T-cell (primary cell): ENCODE data around the gene TAPBP. TPM values are rescaled to one million over a fixed set of nuclear protein-coding genes. Genes with fewer than 3 reads are reported as not detected.

Experiments
- ATAC-seq, 4 experiments: fragments of 200-7000 bp in 3 of 4; fragments of 150-1000 bp in 1 of 4; cut with Tn5 transposase; replicated peaks in 1 of 4; 1 replicate in 3 of 4; 2 replicates in 1 of 4; pipeline ENCODE4 v1.10.0; 2021; ENCODE audit warnings: moderate library complexity in 3 of 4, mild to moderate bottlenecking in 2 of 4, moderate number of reproducible peaks in 1 of 4
- CTCF ChIA-PET, 2 donors: fragments of 300-600 bp; sonication (Branson Sonifier 250); formaldehyde crosslinking; loops; one replicate each; lab custom pipeline; 2022; ENCODE audit warnings: antibody characterized with exemption in 2 of 2; lab: Charles Lee
- POLR2A ChIA-PET, 2 donors: fragments of 300-600 bp; sonication (Branson Sonifier 250); formaldehyde crosslinking; loops; one replicate each; lab custom pipeline; 2022; ENCODE audit warnings: antibody characterized with exemption in 2 of 2; lab: Charles Lee
- DNase-seq, 35 experiments: peaks; one replicate each; pipeline versions ENCODE4 v3.0.0 to v3.0.0-alpha.2; 2013 to 2023
- H3K27ac ChIP-seq: one replicate; pipeline ENCODE4 v1.5.1; 2013; ENCODE audit warnings: low read length
- H3K27me3 ChIP-seq, 2 experiments: replicated peaks in 1 of 2; 1 replicate in 1 of 2; 2 replicates in 1 of 2; pipeline versions ENCODE4 v1.6.1 to v1.7.0; 2013; ENCODE audit warnings: low read length in 1 of 2, mixed read lengths in 1 of 2; ENCODE audit not compliant: control insufficient read depth in 2 of 2, insufficient read depth in 2 of 2; ENCODE audit errors: extremely low read depth in 1 of 2
- H3K36me3 ChIP-seq, 2 donors: 1 replicate in 1 of 2; 2 replicates in 1 of 2; pipeline versions ENCODE4 v1.6.1 to v1.7.0; 2013; ENCODE audit warnings: low read length in 1 of 2; ENCODE audit not compliant: control insufficient read depth in 2 of 2, insufficient read depth in 1 of 2; ENCODE audit errors: extremely low read depth in 1 of 2
- H3K4me1 ChIP-seq, 2 experiments: 1 replicate in 1 of 2; 2 replicates in 1 of 2; pipeline versions ENCODE4 v1.6.1 to v1.7.0; 2013; ENCODE audit warnings: low read length in 2 of 2, mixed read lengths in 1 of 2; ENCODE audit not compliant: insufficient read depth in 2 of 2, control insufficient read depth in 1 of 2; ENCODE audit errors: extremely low read depth in 1 of 2
- H3K4me3 ChIP-seq, 2 donors: 1 replicate in 1 of 2; 2 replicates in 1 of 2; pipeline versions ENCODE4 v1.5.1 to v1.7.0; 2013; ENCODE audit warnings: mild to moderate bottlenecking in 2 of 2, low read length in 1 of 2, moderate library complexity in 1 of 2; ENCODE audit not compliant: control insufficient read depth in 1 of 2; ENCODE audit errors: extremely low read depth in 1 of 2
- H3K9me3 ChIP-seq: 2 replicates; pipeline ENCODE4 v1.7.0; 2013
- H3K27ac Mint-ChIP-seq, 2 donors: one replicate each; pipeline ENCODE4 v1.8.0; 2020 to 2021; ENCODE audit warnings: mild to moderate bottlenecking in 2 of 2, mixed read lengths in 2 of 2
- H3K27me3 Mint-ChIP-seq, 2 donors: one replicate each; pipeline ENCODE4 v1.8.0; 2021 to 2022; ENCODE audit warnings: mixed read lengths in 2 of 2
- H3K36me3 Mint-ChIP-seq: one replicate; pipeline ENCODE4 v1.8.0; 2021; ENCODE audit warnings: mixed read lengths
- H3K4me1 Mint-ChIP-seq, 3 donors: one replicate each; pipeline ENCODE4 v1.8.0; 2020 to 2022; ENCODE audit warnings: mixed read lengths in 3 of 3, mild to moderate bottlenecking in 1 of 3
- H3K4me3 Mint-ChIP-seq, 3 donors: one replicate each; pipeline ENCODE4 v1.8.0; 2020 to 2022; ENCODE audit warnings: mild to moderate bottlenecking in 3 of 3, mixed read lengths in 3 of 3, moderate library complexity in 3 of 3
- H3K9me3 Mint-ChIP-seq, 3 donors: one replicate each; pipeline ENCODE4 v1.8.0; 2020 to 2022; ENCODE audit warnings: mixed read lengths in 3 of 3
- WGBS: methylation state at CpG from one replicate; pipeline ENCODE4 v1.1.5; 2013; ENCODE audit warnings: missing lambda C conversion rate; ENCODE audit not compliant: insufficient coverage; 5-methylcytosine and 5-hydroxymethylcytosine counted together
- total RNA-seq, 35 experiments: library from RNA in 6 of 35; stranded (reverse) in 6 of 35; fragments of 120-200 nt in 1 of 35; gene quantifications; one replicate each; pipeline versions ENCODE4 v1.2.1 to v1.2.4 and lab custom pipeline; 2013 to 2026

Gene TAPBP
- total RNA-seq, 5 donors from 2014 or later (not counting 1 experiment from before 2014, with no cell fraction given): 224 to 271 (median 254) TPM

GRCh38 chr6:33273924-33274902, 39.7 kb downstream of the TAPBP start:
- no peaks in the 10 kb centered on the region for H3K9me3 ChIP-seq
- Mint-ChIP-seq H3K27me3 (no peaks in the 10 kb centered on the region), H3K4me1 (peaks cover 75 to 84% (median 76%) of the 10 kb centered on the region in 3 donors), H3K4me3 (peak overlapping the region; percentile 92 to 98 (median 94)), H3K9me3 (no peaks in the 10 kb centered on the region), H3K36me3 (peaks cover 38% of the 10 kb centered on the region), H3K27ac (peak overlapping the region; percentile 84 to 98)
- peaks cover 0 to 53% of the 10 kb centered on the region in 2 donors for H3K36me3 ChIP-seq
- ATAC-seq: no peak
- POLR2A ChIA-PET: no interaction called here
- DNase-seq: no peak
- peak overlapping the region; percentile 85 for H3K27ac ChIP-seq
- H3K27me3 ChIP-seq: no peaks in the 10 kb centered on the region
- WGBS: 47% methylated on average over 5 of the region's 14 CpGs
- peaks cover 38 to 81% of the 10 kb centered on the region in 2 experiments for H3K4me1 ChIP-seq
- no peak overlapping the region for H3K4me3 ChIP-seq
- CTCF ChIA-PET: no interaction called here

GRCh38 chr6:33273129-33273923, 40.6 kb downstream of the TAPBP start:
- POLR2A ChIA-PET: interaction anchor here in 1 of 2 donors (0.5 kb wide), 1 partner anchor 70 kb away, joined by 3 read pairs; no protein-coding TSS in a partner anchor
- H3K27me3 Mint-ChIP-seq: no peaks in the 10 kb centered on the region
- DNase-seq (no peak), ATAC-seq (no peak)
- Histone ChIP-seq H3K4me1 (peaks cover 38 to 73% of the 10 kb centered on the region in 2 experiments), H3K27me3 (no peaks in the 10 kb centered on the region), H3K27ac (peak overlapping the region; percentile 85), H3K9me3 (no peaks in the 10 kb centered on the region), H3K4me3 (no peak overlapping the region), H3K36me3 (peaks cover 0 to 54% of the 10 kb centered on the region in 2 donors)
- no peaks in the 10 kb centered on the region for H3K9me3 Mint-ChIP-seq
- peak overlapping the region; percentile 98 to 99 for H3K27ac Mint-ChIP-seq
- H3K4me1 Mint-ChIP-seq: peaks cover 66 to 79% (median 68%) of the 10 kb centered on the region in 3 donors
- CTCF ChIA-PET: no interaction called here
- WGBS: 36% methylated on average over 5 of the region's 11 CpGs
- peak overlapping the region; percentile 92 to 98 (median 94) for H3K4me3 Mint-ChIP-seq
- H3K36me3 Mint-ChIP-seq: peaks cover 44% of the 10 kb centered on the region

- H3K27ac Mint-ChIP-seq: peak overlapping the region; percentile 98 to 99
- DNase-seq (peak in 3 of 35 experiments; percentile 21 to 26 (median 25)), ATAC-seq (peak; percentile 1 to 11 (median 4))
- POLR2A ChIA-PET: interaction anchor here (0.5 to 1.5 kb wide), 4 partner anchors 16 to 300 kb away, joined by 3 to 6 read pairs (median 4); partner anchors contain the start of gene WDR46 (in 1 of the 2)
- no peaks in the 10 kb centered on the region for H3K9me3 ChIP-seq
- no peaks in the 10 kb centered on the region for H3K9me3 Mint-ChIP-seq
- H3K36me3 ChIP-seq: peaks cover 6 to 61% of the 10 kb centered on the region in 2 donors
- H3K27me3 ChIP-seq: no peaks in the 10 kb centered on the region
- peak overlapping the region; percentile 70 to 73 for H3K4me3 ChIP-seq
- 8% methylated on average over 8 of the region's 22 CpGs for WGBS
- CTCF ChIA-PET: interaction anchor here in 1 of 2 donors (1.0 to 1.9 kb wide), 7 partner anchors 17 to 320 kb away, joined by 3 to 16 read pairs (median 7); partner anchors contain the start of genes HLA-DMA, PFDN6, WDR46 and ZBTB22
- no peaks in the 10 kb centered on the region for H3K27me3 Mint-ChIP-seq
- peaks cover 38 to 64% of the 10 kb centered on the region in 2 experiments for H3K4me1 ChIP-seq
- peaks cover 58 to 72% (median 61%) of the 10 kb centered on the region in 3 donors for H3K4me1 Mint-ChIP-seq
- H3K4me3 Mint-ChIP-seq: peak overlapping the region; percentile 92 to 98 (median 94)
- H3K27ac ChIP-seq: peak overlapping the region; percentile 85
- H3K36me3 Mint-ChIP-seq: peaks cover 51% of the 10 kb centered on the region
These were observed 41.4 kb downstream of the TAPBP start for GRCh38 chr6:33272275-33273128.

DNA sequence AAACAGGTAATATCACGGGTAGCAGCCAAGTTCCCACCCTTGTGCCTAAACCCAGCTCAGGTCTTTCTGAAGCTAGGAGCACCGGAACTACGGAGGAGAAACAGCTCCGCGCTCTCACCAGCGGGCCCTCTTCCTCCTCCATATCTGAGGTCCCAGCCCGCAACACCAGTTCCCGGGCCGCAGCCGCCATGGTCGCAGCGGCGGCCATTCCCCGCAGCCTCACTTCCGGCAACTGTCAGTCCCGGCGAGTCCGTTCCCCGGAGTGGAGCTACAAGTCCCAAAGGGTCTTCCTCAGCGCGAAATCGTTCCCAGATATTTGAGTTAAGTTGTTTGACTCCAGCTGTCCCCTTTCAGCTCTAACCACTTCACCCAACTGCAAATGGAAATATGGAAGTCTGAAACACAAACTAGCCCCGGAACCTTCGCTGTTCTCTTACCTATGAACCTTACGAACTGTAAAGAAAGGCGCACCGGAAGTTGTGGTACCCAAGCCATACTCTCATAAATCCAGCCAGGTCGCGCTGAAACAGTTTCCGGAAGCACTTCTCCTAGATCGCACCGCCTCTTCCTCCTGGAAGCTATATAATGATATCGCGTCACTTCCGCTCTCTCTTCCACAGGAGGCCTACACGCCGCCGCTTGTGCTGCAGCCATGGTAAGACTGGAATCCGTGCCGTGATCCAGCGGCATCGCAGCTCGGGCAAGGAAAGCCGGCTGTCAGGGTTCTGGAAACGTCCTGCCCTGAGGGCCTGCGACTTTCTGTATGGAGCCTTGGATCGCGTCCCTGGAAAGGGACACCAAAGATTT, 42.2 kb downstream of the TAPBP start, which contains the start of the genes RPS18 and VPS52:
Gene RPS18 (plus strand): TSS at position 608 of the 807 bp plus-strand sequence. CDS start 45 bp downstream, at position 653.
Gene VPS52 (minus strand): TSS at position 409 of the 807 bp plus-strand sequence. CDS start 201 bp downstream, at position 208.
- Histone ChIP-seq H3K4me3 (peak within 1 kb of the TSS; percentile 70 to 73), H3K9me3 (no peaks in the 10 kb centered on the region), H3K27me3 (no peaks in the 10 kb centered on the region), H3K4me1 (peaks cover 37 to 59% of the 10 kb centered on the region in 2 experiments), H3K27ac (peak within 1 kb of the TSS; percentile 85), H3K36me3 (peaks cover 13 to 69% of the 10 kb centered on the region in 2 donors)
- under 1% methylated on average over 39 of the region's 48 CpGs for WGBS
- Mint-ChIP-seq H3K27ac (peak within 1 kb of the TSS; percentile 98 to 99), H3K4me3 (peak within 1 kb of the TSS; percentile 92 to 98 (median 94)), H3K9me3 (no peaks in the 10 kb centered on the region), H3K27me3 (no peaks in the 10 kb centered on the region), H3K36me3 (peaks cover 54% of the 10 kb centered on the region), H3K4me1 (peaks cover 55 to 68% (median 60%) of the 10 kb centered on the region in 3 donors)
- DNase-seq: peak; percentile 79 to 99 (median 92)
- POLR2A ChIA-PET: interaction anchor here (0.5 to 1.5 kb wide), 10 partner anchors 17 to 317 kb away, joined by 3 to 6 read pairs (median 3); partner anchors contain the start of genes RING1 (in 1 of the 2) and WDR46 (in 1 of the 2)
- CTCF ChIA-PET: interaction anchor here in 1 of 2 donors (0.8 to 1.9 kb wide), 10 partner anchors 17 to 1409 kb away, joined by 3 to 16 read pairs (median 6); partner anchors contain the start of genes HLA-DMA, NEU1, PFDN6 and WDR46
- peak; percentile 82 to 93 (median 90) for ATAC-seq
